GM12801 (cell line): ENCODE data around the gene NUTM2A.
"Not testable (repeated sequence)": the region's sequence is repeated elsewhere in the genome, so short reads cannot be mapped to it uniquely, and the experiment has no call there.

Experiments used
- CTCF ChIP-seq: IDR thresholded peaks from one replicate; pipeline ENCODE4 v1.5.1; 2011; ENCODE audit warnings: control low read depth; ENCODE audit not compliant: insufficient read length; ENCODE audit errors: extremely low read depth

Gene NUTM2A

GRCh38 chr10:87225148-87225547 is at the start of gene NUTM2A:
NUTM2A (plus strand) TSS chr10:87225448; CDS start chr10:87225831, 383 bp downstream.
- TF ChIP-seq CTCF, result not testable (repeated sequence)
